Measurements from ENCODE around the gene DNAJB2.

DNAJB2 gene

DNA sequence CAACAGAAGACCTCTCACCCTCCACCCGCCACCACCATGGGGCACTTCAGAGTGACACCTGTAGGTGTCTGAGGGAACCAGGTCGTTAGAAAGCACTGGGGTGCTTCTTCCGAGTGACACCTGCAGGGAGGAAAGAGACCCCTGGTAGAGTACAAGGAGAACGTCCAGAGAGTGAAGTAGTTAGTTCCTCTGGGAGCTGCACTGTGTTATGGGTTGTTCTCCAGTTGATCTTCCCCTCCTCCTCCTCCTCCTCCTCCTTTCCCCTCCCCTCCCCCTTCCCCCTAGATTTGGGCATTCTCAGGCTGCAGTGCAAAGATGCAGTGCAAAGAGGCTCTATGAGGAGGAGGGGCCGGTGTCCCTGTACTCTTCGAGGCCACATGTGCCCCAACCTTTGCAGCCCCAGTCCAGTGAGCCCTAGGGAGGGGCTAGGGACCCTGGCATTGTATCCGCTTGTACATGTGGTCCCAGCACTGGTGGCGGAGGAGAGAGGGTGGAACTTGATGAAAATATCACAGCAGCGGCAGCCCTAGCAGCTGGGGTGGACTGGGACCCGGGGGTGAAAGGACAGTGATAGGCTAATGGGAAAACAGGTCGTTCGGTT lies 850 bp downstream of the DNAJB2 start:
- DNase-seq (ENCODE audit: low read depth) = no peak
- peak overlapping the region; percentile 52 for H3K4me3 ChIP-seq (ENCODE audit: low read depth, low read length)
- TF ChIP-seq, protein P1, sequence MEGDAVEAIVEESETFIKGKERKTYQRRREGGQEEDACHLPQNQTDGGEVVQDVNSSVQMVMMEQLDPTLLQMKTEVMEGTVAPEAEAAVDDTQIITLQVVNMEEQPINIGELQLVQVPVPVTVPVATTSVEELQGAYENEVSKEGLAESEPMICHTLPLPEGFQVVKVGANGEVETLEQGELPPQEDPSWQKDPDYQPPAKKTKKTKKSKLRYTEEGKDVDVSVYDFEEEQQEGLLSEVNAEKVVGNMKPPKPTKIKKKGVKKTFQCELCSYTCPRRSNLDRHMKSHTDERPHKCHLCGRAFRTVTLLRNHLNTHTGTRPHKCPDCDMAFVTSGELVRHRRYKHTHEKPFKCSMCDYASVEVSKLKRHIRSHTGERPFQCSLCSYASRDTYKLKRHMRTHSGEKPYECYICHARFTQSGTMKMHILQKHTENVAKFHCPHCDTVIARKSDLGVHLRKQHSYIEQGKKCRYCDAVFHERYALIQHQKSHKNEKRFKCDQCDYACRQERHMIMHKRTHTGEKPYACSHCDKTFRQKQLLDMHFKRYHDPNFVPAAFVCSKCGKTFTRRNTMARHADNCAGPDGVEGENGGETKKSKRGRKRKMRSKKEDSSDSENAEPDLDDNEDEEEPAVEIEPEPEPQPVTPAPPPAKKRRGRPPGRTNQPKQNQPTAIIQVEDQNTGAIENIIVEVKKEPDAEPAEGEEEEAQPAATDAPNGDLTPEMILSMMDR (IDR thresholded peaks at IDR 0.05; ENCODE audit: low read depth, low read length) = peak; percentile 0
- TF ChIP-seq, protein P2, sequence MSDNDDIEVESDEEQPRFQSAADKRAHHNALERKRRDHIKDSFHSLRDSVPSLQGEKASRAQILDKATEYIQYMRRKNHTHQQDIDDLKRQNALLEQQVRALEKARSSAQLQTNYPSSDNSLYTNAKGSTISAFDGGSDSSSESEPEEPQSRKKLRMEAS (IDR thresholded peaks at IDR 0.05; ENCODE audit: low read depth, low read length) = no peak
- TF ChIP-seq MYC (IDR thresholded peaks at IDR 0.05; ENCODE audit: low read depth, low read length) (no peak), POLR2A (IDR thresholded peaks at IDR 0.05; ENCODE audit: extremely low read depth, insufficient read length) (no peak)

DNA sequence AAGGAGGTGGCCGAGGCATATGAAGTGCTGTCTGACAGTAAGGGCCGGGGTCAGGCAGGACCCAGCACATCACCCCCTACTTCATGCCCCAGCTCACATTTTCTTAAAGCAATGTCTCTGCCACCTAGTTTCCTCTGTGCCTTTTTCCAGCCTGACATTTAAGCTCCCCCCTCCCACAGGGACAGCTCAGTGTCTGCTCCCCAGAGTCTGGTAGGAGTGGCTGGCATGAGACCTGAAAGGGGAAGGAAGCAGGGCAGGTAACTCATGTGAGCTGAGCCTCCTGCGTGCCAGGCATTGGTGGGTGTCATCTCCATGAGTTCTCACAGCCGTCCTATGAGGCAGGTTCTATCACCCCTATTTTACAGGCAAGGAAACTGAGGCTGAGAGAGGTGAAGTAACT lies 1.5 kb downstream of the DNAJB2 start:
- TF ChIP-seq, protein P2 (IDR thresholded peaks at IDR 0.05; ENCODE audit: low read depth, low read length) = no peak
- no peak for TF ChIP-seq POLR2A (IDR thresholded peaks at IDR 0.05; ENCODE audit: extremely low read depth, insufficient read length)
- no peak for TF ChIP-seq MYC (IDR thresholded peaks at IDR 0.05; ENCODE audit: low read depth, low read length)
- TF ChIP-seq, protein P1 (IDR thresholded peaks at IDR 0.05; ENCODE audit: low read depth, low read length) = no peak
- no peak overlapping the region for H3K4me3 ChIP-seq (ENCODE audit: low read depth, low read length)
- DNase-seq (ENCODE audit: low read depth) = no peak

DNA sequence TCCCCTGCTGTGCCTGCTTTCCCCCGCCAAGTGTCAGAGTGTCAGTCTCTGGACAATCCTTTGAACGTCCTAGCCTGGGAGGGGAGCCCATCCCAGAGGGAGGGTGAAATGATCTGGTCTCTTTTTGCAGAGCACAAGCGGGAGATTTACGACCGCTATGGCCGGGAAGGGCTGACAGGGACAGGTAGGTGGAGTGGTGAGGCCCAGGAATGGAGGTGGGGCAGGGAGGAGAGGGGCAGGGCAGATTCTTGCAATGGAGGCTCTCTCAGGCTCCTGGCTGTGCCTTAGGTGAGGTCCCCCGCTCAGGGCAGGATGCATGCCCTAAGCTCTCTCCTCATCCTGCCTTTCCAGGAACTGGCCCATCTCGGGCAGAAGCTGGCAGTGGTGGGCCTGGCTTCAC lies 2.4 kb downstream of the DNAJB2 start:
- DNase-seq (ENCODE audit: low read depth) = no peak
- TF ChIP-seq, protein P1 (IDR thresholded peaks at IDR 0.05; ENCODE audit: low read depth, low read length) = no peak
- TF ChIP-seq MYC (IDR thresholded peaks at IDR 0.05; ENCODE audit: low read depth, low read length) = no peak
- no peak for TF ChIP-seq POLR2A (IDR thresholded peaks at IDR 0.05; ENCODE audit: extremely low read depth, insufficient read length)
- TF ChIP-seq, protein P2 (IDR thresholded peaks at IDR 0.05; ENCODE audit: low read depth, low read length) = no peak
- H3K4me3 ChIP-seq (ENCODE audit: low read depth, low read length) = no peak overlapping the region

DNA sequence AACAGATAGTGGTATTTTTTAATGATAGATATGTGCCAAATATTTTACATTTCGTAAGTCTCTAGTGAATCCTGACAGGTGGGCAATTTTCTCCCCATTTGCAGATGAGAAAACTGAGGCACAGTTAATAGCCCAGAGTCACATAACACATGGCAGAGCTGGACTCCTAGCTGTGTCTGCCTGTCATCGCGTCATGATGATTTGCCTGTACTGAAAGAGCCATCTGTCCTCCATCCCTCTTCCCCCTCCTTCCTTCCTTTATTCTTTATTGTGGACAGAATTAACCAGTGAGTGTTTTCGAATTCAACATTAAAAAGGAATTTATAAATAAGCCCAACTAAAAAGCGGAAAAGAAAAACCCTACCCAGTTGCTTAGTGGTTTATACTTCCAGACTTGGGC lies 3.2 kb downstream of the DNAJB2 start:
- no peak overlapping the region for H3K4me3 ChIP-seq (ENCODE audit: low read depth, low read length)
- DNase-seq (ENCODE audit: low read depth) = no peak
- TF ChIP-seq, protein P2 (IDR thresholded peaks at IDR 0.05; ENCODE audit: low read depth, low read length) = no peak
- TF ChIP-seq, protein P1 (IDR thresholded peaks at IDR 0.05; ENCODE audit: low read depth, low read length) = no peak
- TF ChIP-seq MYC (IDR thresholded peaks at IDR 0.05; ENCODE audit: low read depth, low read length) (no peak), POLR2A (IDR thresholded peaks at IDR 0.05; ENCODE audit: extremely low read depth, insufficient read length) (no peak)

DNA sequence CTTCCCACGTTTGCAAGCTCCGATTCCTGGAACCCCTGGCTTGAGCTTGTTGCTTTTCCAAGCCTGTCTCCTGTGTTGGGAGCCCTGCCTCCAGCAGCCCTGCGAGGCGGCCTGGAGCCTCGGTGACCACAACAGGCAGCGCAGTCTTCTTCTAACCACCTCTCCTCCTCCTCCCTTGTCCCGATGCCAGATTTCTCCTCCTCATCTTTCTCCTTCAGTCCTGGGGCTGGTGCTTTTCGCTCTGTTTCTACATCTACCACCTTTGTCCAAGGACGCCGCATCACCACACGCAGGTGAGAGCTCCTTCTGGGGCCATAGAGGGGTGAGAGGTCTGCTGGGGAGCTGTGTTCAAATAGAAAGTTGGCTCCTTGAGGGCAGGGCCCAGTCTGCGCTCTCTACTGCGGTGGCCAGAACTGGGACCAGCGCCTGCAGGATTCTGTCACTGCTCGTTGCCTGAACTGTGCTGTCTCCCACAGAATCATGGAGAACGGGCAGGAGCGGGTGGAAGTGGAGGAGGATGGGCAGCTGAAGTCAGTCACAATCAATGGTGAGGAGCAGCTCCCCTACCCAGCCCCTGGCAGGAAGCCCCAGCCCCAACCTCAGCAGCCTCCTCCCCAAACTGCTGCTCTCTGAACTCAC lies 3.9 kb downstream of the DNAJB2 start:
- H3K4me3 ChIP-seq (ENCODE audit: low read depth, low read length) = no peak overlapping the region
- TF ChIP-seq, protein P2 (IDR thresholded peaks at IDR 0.05; ENCODE audit: low read depth, low read length) = no peak
- TF ChIP-seq, protein P1 (IDR thresholded peaks at IDR 0.05; ENCODE audit: low read depth, low read length) = no peak
- TF ChIP-seq POLR2A (IDR thresholded peaks at IDR 0.05; ENCODE audit: extremely low read depth, insufficient read length) (no peak), MYC (IDR thresholded peaks at IDR 0.05; ENCODE audit: low read depth, low read length) (no peak)
- DNase-seq (ENCODE audit: low read depth) = no peak
